HEK293T (cell line): ENCODE data around the gene KRTAP6-1.

Source experiments
- BHLHE40 ChIP-seq: fragments of 450-650 bp; IDR thresholded peaks from 2 replicates; pipeline ENCODE4 v1.6.1; 2016; ENCODE audit warnings: mild to moderate bottlenecking, moderate library complexity, borderline replicate concordance
- FOXK2 ChIP-seq: fragments of 450-650 bp; IDR thresholded peaks from 2 replicates; pipeline ENCODE4 v1.6.1; 2016; ENCODE audit warnings: mild to moderate bottlenecking
- FOXM1 ChIP-seq: fragments of 450-650 bp; IDR thresholded peaks from 2 replicates; pipeline ENCODE4 v1.6.1; 2017; ENCODE audit warnings: mild to moderate bottlenecking, borderline replicate concordance
- NFRKB ChIP-seq: fragments of 450-650 bp; IDR thresholded peaks from 2 replicates; pipeline ENCODE4 v1.6.1; 2016; ENCODE audit warnings: mild to moderate bottlenecking, moderate library complexity
- SP1 ChIP-seq: fragments of 450-650 bp; IDR thresholded peaks from 2 replicates; pipeline ENCODE4 v1.6.1; 2017
- SUZ12 ChIP-seq: fragments of 450-650 bp; IDR thresholded peaks from 2 replicates; pipeline ENCODE4 v1.6.1; 2016; ENCODE audit warnings: mild to moderate bottlenecking

- no peak for TF ChIP-seq SUZ12
- TF ChIP-seq SP1, result no peak
- TF ChIP-seq FOXK2, result no peak
- TF ChIP-seq NFRKB, result no peak
- TF ChIP-seq FOXM1, result no peak
- TF ChIP-seq BHLHE40, result no peak
Measured at GRCh38 chr21:30612132-30612531, 1.6 kb downstream of the KRTAP6-1 start.
